Skeletal muscle satellite cell (primary cell): ENCODE measurements around the gene TMEM63A.

Source experiments
- H3K27me3 ChIP-seq: 2 replicates; pipeline ENCODE4 v1.7.0; 2013; ENCODE audit warnings: low read length; ENCODE audit not compliant: control insufficient read depth, insufficient read depth
- H3K36me3 ChIP-seq: 2 replicates; pipeline ENCODE4 v1.7.0; 2013; ENCODE audit warnings: mild to moderate bottlenecking, control low read depth, low read length; ENCODE audit not compliant: insufficient read depth
- H3K4me1 ChIP-seq: 2 replicates; pipeline ENCODE4 v1.7.0; 2013; ENCODE audit warnings: low read length; ENCODE audit not compliant: control insufficient read depth, insufficient read depth
- H3K4me2 ChIP-seq: 2 replicates; pipeline ENCODE4 v1.7.0; 2013; ENCODE audit warnings: mild to moderate bottlenecking, low read length
- H3K4me3 ChIP-seq: 2 replicates; pipeline ENCODE4 v1.7.0; 2013; ENCODE audit warnings: low read length
- H3K9ac ChIP-seq: 2 replicates; pipeline ENCODE4 v1.7.0; 2013; ENCODE audit warnings: mild to moderate bottlenecking, low read depth, low read length, moderate library complexity
- H3K9me3 ChIP-seq: replicated peaks from 2 replicates; pipeline ENCODE4 v1.7.0; 2013; ENCODE audit warnings: mild to moderate bottlenecking, control low read depth, low read length

TMEM63A gene

GRCh38 chr1:225835856-225836255 lies 46.3 kb downstream of the TMEM63A start:
- H3K9me3 ChIP-seq, result no peaks in the 10 kb centered on the region
- no peak overlapping the region for H3K4me3 ChIP-seq
- no peak overlapping the region for H3K4me2 ChIP-seq
- H3K27me3 ChIP-seq, result no peaks in the 10 kb centered on the region
- H3K9ac ChIP-seq, result no peak overlapping the region
- H3K4me1 ChIP-seq, result peaks cover 3% of the 10 kb centered on the region
- peaks cover 29% of the 10 kb centered on the region for H3K36me3 ChIP-seq

- Histone ChIP-seq H3K4me2 (no peak overlapping the region), H3K4me3 (no peak overlapping the region), H3K27me3 (no peaks in the 10 kb centered on the region), H3K9me3 (no peaks in the 10 kb centered on the region), H3K4me1 (peaks cover 3% of the 10 kb centered on the region), H3K9ac (no peak overlapping the region), H3K36me3 (peaks cover 29% of the 10 kb centered on the region)
Measured at GRCh38 chr1:225834417-225835329, 47.5 kb downstream of the TMEM63A start.

GRCh38 chr1:225830841-225831240 lies 51.3 kb downstream of the TMEM63A start:
- Histone ChIP-seq H3K4me2 (no peak overlapping the region), H3K4me1 (peaks cover 3% of the 10 kb centered on the region), H3K9me3 (no peaks in the 10 kb centered on the region), H3K27me3 (no peaks in the 10 kb centered on the region), H3K4me3 (no peak overlapping the region), H3K36me3 (peaks cover 23% of the 10 kb centered on the region), H3K9ac (no peak overlapping the region)

- Histone ChIP-seq H3K27me3 (no peaks in the 10 kb centered on the region), H3K9ac (no peak overlapping the region), H3K4me1 (no peaks in the 10 kb centered on the region), H3K4me2 (no peak overlapping the region), H3K9me3 (no peaks in the 10 kb centered on the region), H3K4me3 (no peak overlapping the region), H3K36me3 (peaks cover 18% of the 10 kb centered on the region)
Measured at GRCh38 chr1:225828706-225829345, 53.4 kb downstream of the TMEM63A start.

GRCh38 chr1:225827076-225827475 lies 55.1 kb downstream of the TMEM63A start:
- Histone ChIP-seq H3K9ac (no peak overlapping the region), H3K4me2 (no peak overlapping the region), H3K27me3 (no peaks in the 10 kb centered on the region), H3K36me3 (peaks cover 7% of the 10 kb centered on the region), H3K9me3 (no peaks in the 10 kb centered on the region), H3K4me1 (no peaks in the 10 kb centered on the region), H3K4me3 (no peak overlapping the region)

GRCh38 chr1:225825607-225826007 lies 56.6 kb downstream of the TMEM63A start:
- no peak overlapping the region for H3K9ac ChIP-seq

GRCh38 chr1:225825078-225825477 lies 57.1 kb downstream of the TMEM63A start:
- no peak overlapping the region for H3K4me3 ChIP-seq

More at GRCh38 chr1:225825607-225826007, 56.6 kb downstream of the TMEM63A start:
- H3K36me3 ChIP-seq, result no peaks in the 10 kb centered on the region
- H3K27me3 ChIP-seq, result no peaks in the 10 kb centered on the region
- H3K4me1 ChIP-seq, result no peaks in the 10 kb centered on the region
- no peak overlapping the region for H3K4me3 ChIP-seq
- H3K4me2 ChIP-seq, result no peak overlapping the region
- no peaks in the 10 kb centered on the region for H3K9me3 ChIP-seq

GRCh38 chr1:225824533-225824941 lies 57.6 kb downstream of the TMEM63A start:
- no peaks in the 10 kb centered on the region for H3K27me3 ChIP-seq
- no peak overlapping the region for H3K4me2 ChIP-seq
- no peak overlapping the region for H3K4me3 ChIP-seq
- no peaks in the 10 kb centered on the region for H3K9me3 ChIP-seq
- H3K36me3 ChIP-seq, result no peaks in the 10 kb centered on the region
- H3K9ac ChIP-seq, result no peak overlapping the region
- H3K4me1 ChIP-seq, result no peaks in the 10 kb centered on the region

More at GRCh38 chr1:225825078-225825477, 57.1 kb downstream of the TMEM63A start:
- Histone ChIP-seq H3K9ac (no peak overlapping the region), H3K9me3 (no peaks in the 10 kb centered on the region), H3K4me2 (no peak overlapping the region), H3K4me1 (no peaks in the 10 kb centered on the region), H3K27me3 (no peaks in the 10 kb centered on the region), H3K36me3 (no peaks in the 10 kb centered on the region)

- Histone ChIP-seq H3K9ac (no peak overlapping the region), H3K4me2 (no peak overlapping the region), H3K36me3 (no peaks in the 10 kb centered on the region)
Measured at GRCh38 chr1:225823811-225824261, 58.3 kb downstream of the TMEM63A start.

GRCh38 chr1:225822655-225823403 lies 59.4 kb downstream of the TMEM63A start:
- no peak overlapping the region for H3K4me2 ChIP-seq
- H3K4me1 ChIP-seq, result peaks cover 6% of the 10 kb centered on the region
- H3K4me3 ChIP-seq, result no peak overlapping the region
- no peaks in the 10 kb centered on the region for H3K9me3 ChIP-seq
- H3K36me3 ChIP-seq, result no peaks in the 10 kb centered on the region
- H3K9ac ChIP-seq, result no peak overlapping the region
- H3K27me3 ChIP-seq, result no peaks in the 10 kb centered on the region

More at GRCh38 chr1:225823811-225824261, 58.3 kb downstream of the TMEM63A start:
- Histone ChIP-seq H3K9me3 (no peaks in the 10 kb centered on the region), H3K4me3 (no peak overlapping the region), H3K4me1 (no peaks in the 10 kb centered on the region), H3K27me3 (no peaks in the 10 kb centered on the region)

GRCh38 chr1:225820522-225821120 lies 61.6 kb downstream of the TMEM63A start:
- no peaks in the 10 kb centered on the region for H3K9me3 ChIP-seq
- H3K4me3 ChIP-seq, result no peak overlapping the region
- H3K36me3 ChIP-seq, result no peaks in the 10 kb centered on the region
- H3K4me2 ChIP-seq, result no peak overlapping the region
- no peak overlapping the region for H3K9ac ChIP-seq
- H3K27me3 ChIP-seq, result no peaks in the 10 kb centered on the region
- peaks cover 22% of the 10 kb centered on the region for H3K4me1 ChIP-seq
